Upper lobe of right lung (tissue), 1 donor: ENCODE data around the gene DGKQ. TPM values are rescaled to one million over a fixed set of nuclear protein-coding genes. Genes with fewer than 3 reads are reported as not detected.

ENCODE experiments used
- ATAC-seq: fragments of 200-7000 bp; cut with Tn5 transposase; one replicate; pipeline ENCODE4 v1.9.1; 2020; ENCODE audit warnings: mild to moderate bottlenecking, moderate library complexity
- DNase-seq: peaks from one replicate; pipeline ENCODE4 v3.0.0-alpha.2; 2020
- H3K27ac ChIP-seq: fragments of 200-600 bp; one replicate; pipeline ENCODE4 v1.8.0; 2022
- H3K27me3 ChIP-seq: fragments of 200-600 bp; one replicate; pipeline ENCODE4 v1.8.0; 2022; ENCODE audit warnings: mild to moderate bottlenecking
- H3K36me3 ChIP-seq: fragments of 200-600 bp; one replicate; pipeline ENCODE4 v1.8.0; 2022
- H3K4me1 ChIP-seq: fragments of 200-600 bp; one replicate; pipeline ENCODE4 v1.8.0; 2022
- H3K4me3 ChIP-seq: fragments of 200-600 bp; one replicate; pipeline ENCODE4 v1.8.0; 2022; ENCODE audit warnings: mild to moderate bottlenecking
- H3K9me3 ChIP-seq: fragments of 200-600 bp; one replicate; pipeline ENCODE4 v1.8.0; 2022
- intact Hi-C: fragments of 100-400 bp; cut with DNase I; formaldehyde crosslinking; loops from one replicate; pipeline ENCODE4 v1.11.0; 2022
- total RNA-seq: library from RNA; stranded (reverse); fragmentation: NEBNext Ultra II Directional; extraction: Animal tissue kit (Norgen Biotek cat#: 25700); gene quantifications from one replicate; pipeline ENCODE4 v1.2.1, GENCODE V29; 2021
- TF ChIP-seq, protein P1 (sequence below): fragments of 200-600 bp; IDR thresholded peaks from one replicate; pipeline ENCODE4 v1.8.0; 2022; ENCODE audit warnings: antibody characterized with exemption
- donor health status: DM: no; HTN: yes; CAD: no; lungs with severe emphysema.

Gene DGKQ
- total RNA-seq, 1 donor from 2014 or later = 19.1 TPM

DNA sequence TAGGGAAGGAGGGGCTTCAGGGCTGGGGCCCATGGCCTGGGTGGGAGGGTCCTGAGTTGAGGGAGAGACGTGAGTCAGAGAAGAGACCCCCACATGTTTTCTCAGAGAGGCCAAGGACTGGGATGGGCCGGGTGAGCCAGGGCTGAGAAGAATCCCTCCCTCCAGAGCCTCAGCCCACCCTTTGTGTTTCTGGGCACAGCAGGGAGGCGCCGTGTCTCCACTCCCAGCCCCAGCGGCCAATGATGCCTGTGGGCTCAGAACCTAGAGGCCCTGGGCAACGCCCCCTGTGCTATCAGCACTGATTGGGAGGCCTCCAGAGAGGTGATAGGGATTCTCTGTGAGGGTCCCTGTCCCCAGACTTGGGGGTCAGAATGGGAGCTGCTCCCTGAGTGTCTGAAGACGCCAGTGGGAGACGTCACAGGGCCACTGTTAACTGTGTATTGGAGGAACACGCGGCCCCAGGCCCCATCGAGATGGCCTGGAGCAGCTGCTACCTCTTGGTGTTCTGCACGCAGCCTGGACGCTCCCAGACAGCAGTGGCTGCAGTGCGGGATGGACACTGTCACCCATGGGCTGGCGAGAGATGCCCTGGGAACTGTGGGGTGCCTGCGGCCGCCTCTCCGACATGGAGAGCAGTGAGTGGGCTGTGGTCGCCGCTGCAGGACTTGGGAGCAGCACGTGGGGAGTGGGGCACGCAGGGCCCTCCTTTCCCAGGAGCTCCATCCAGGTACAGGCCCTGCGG, 46.5 kb upstream of the DGKQ start:
- Histone ChIP-seq H3K27me3 (no peaks in the 10 kb centered on the region), H3K36me3 (no peaks in the 10 kb centered on the region), H3K4me1 (no peaks in the 10 kb centered on the region), H3K9me3 (no peaks in the 10 kb centered on the region), H3K27ac (no peak overlapping the region), H3K4me3 (no peak overlapping the region)
- DNase-seq = no peak
- intact Hi-C loops = no loop called here
- TF ChIP-seq, protein P1, sequence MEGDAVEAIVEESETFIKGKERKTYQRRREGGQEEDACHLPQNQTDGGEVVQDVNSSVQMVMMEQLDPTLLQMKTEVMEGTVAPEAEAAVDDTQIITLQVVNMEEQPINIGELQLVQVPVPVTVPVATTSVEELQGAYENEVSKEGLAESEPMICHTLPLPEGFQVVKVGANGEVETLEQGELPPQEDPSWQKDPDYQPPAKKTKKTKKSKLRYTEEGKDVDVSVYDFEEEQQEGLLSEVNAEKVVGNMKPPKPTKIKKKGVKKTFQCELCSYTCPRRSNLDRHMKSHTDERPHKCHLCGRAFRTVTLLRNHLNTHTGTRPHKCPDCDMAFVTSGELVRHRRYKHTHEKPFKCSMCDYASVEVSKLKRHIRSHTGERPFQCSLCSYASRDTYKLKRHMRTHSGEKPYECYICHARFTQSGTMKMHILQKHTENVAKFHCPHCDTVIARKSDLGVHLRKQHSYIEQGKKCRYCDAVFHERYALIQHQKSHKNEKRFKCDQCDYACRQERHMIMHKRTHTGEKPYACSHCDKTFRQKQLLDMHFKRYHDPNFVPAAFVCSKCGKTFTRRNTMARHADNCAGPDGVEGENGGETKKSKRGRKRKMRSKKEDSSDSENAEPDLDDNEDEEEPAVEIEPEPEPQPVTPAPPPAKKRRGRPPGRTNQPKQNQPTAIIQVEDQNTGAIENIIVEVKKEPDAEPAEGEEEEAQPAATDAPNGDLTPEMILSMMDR = no peak
- no peak for ATAC-seq

DNA sequence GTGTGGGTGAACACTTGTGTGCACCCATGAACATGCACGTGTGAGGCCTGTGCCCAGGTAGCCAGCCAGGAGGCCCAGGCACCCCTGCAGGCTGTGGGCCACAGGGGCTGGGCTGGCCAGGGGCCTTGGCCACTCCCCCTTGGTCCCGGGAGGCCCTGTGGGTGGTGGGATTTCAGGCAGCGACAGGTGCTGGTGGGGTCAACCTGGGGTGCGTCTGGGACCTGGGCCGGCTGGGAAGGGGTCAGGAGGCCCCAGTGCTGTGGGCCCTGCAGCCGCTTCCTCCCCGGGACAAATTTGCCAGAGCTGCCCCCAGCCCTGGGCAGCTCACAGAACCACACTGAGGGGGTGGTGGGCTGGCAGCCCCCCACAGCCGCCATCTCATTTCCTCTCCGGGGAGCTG, 46.0 kb upstream of the DGKQ start:
- H3K9me3 ChIP-seq = no peaks in the 10 kb centered on the region
- H3K4me1 ChIP-seq = no peaks in the 10 kb centered on the region
- no peaks in the 10 kb centered on the region for H3K27me3 ChIP-seq
- no peak for DNase-seq
- ATAC-seq = no peak
- intact Hi-C loops = no loop called here
- H3K27ac ChIP-seq = no peak overlapping the region
- no peak overlapping the region for H3K4me3 ChIP-seq
- TF ChIP-seq, protein P1 = no peak
- H3K36me3 ChIP-seq = no peaks in the 10 kb centered on the region

DNA sequence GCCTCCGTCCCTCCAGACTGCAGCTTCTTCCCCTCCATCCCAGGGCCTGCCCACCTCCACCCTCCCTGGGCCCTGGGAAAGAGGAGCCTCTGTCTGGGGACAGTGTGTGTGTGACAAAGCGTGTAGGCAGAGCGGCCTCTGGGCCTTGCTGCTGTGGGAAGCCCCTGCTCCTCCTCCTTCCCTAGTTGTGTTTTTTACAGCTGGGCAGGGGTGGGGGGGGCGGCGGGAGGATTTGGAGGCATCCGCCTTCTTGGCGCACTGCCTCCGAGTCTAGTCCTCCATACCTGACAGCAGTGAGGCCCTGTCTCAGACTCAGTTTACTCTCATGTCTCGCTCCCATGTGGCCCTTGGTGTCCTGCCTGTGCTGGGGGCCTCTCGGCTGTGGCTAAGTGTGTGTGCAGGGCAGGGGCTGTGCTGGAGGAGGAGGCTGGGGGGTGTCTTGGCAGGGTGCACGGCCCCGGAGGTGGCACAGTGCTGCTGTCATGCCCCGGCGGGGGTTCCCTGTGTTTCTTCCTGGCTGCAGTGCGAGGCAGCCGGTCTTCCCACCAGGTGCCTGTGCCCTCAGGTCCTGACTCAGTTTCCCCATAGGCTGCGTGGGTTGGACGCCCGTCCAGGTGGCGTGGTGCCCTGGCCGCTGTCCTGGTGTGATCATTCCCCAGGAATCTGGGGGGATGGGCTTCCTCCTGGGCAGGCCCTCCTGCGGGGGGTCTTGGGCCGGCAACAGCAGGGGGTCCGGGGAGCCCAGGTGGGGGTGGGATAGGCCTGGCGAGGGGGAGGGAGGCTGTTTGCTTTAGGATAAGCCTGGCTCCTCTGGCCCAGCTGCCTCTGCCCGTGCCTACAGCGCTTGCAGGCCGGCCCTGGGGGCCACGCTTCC, 45.0 kb upstream of the DGKQ start:
- intact Hi-C loops = no loop called here
- Histone ChIP-seq H3K4me3 (no peak overlapping the region), H3K27me3 (no peaks in the 10 kb centered on the region), H3K27ac (no peak overlapping the region), H3K4me1 (no peaks in the 10 kb centered on the region), H3K36me3 (no peaks in the 10 kb centered on the region), H3K9me3 (no peaks in the 10 kb centered on the region)
- ATAC-seq (no peak), DNase-seq (no peak)
- TF ChIP-seq, protein P1 = no peak

DNA sequence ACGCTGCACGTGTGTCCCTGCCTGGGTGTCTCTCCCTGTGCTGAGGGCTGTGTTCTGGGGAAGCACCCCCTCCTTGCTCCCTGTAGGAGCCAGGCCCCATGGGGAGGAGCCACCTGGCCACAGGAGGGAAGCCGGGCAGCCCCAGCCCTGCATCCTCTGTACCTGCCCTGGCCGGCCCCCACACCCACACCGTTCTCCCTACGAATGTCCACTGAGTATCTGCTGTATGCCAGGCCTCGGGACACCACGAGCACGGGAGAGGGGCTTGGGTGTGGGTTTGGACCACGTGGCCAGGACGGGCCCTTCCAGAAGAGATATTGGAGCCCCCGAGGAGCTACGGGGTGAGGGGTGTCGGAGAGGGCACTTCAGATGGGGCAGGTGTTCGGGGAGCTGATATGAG, 44.3 kb upstream of the DGKQ start:
- Histone ChIP-seq H3K4me3 (no peak overlapping the region), H3K9me3 (no peaks in the 10 kb centered on the region), H3K27me3 (no peaks in the 10 kb centered on the region), H3K36me3 (no peaks in the 10 kb centered on the region), H3K27ac (no peak overlapping the region), H3K4me1 (peaks cover under 1% of the 10 kb centered on the region)
- ATAC-seq = no peak
- no peak for DNase-seq
- TF ChIP-seq, protein P1 = no peak
- intact Hi-C loops = no loop called here

DNA sequence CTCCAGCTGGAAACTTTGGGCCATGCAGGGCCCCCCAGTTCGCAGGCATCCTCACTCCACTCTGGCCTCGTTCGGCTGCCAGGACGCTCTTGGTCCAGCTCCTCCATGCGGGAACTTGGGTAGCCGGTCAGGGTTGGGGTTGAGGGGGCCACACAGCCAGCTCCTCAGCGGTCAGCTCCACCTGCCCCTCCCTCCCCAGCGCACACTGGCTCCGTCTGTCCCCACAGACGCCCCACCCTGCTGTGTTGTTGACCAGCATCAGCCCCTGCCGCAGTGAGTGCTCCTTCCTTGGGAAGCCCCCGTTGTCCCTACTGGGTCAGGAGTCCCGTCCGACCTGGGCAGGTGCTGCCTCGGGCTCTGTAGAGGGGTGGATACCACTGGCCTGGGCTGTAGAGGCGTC, 43.8 kb upstream of the DGKQ start:
- TF ChIP-seq, protein P1 = no peak
- no peaks in the 10 kb centered on the region for H3K9me3 ChIP-seq
- ATAC-seq = no peak
- H3K27ac ChIP-seq = no peak overlapping the region
- H3K4me3 ChIP-seq = no peak overlapping the region
- H3K27me3 ChIP-seq = no peaks in the 10 kb centered on the region
- H3K4me1 ChIP-seq = peaks cover 3% of the 10 kb centered on the region
- H3K36me3 ChIP-seq = no peaks in the 10 kb centered on the region
- DNase-seq = no peak
- intact Hi-C loops = no loop called here
